NCI-H345 treated with DMSO at 0.1 percent for 48 hours (cell line): ENCODE data around the gene FOXP1.
A peak's percentile ranks its signal among the peaks of the same experiment; 100 is the strongest.

Experiments used
- DNase-seq: peaks from one replicate; lab custom pipeline; 2025; ENCODE audit not compliant: unreplicated experiment; lab: John Stamatoyannopoulos, UW

The FOXP1 gene

DNA sequence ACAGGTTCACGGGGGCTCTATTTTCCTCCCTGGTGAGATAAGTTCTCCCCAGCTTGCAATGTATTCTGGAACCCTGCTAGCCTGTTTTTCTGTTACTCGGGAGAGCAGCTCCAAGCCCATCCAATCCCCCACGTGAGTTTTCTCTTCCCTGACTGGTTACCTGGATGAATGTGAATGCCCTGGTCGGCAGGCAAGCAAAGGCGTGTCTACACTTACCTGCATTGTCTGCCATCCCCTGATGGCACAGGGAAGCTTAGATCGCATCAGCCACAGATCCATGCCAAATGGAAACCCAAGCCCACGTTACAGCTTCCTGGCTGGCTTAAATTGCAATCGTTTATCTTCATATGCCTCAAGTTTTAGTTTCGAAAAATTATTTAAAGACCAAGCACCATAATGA is 149.9 kb downstream of the FOXP1 start:
- no peak for DNase-seq

DNA sequence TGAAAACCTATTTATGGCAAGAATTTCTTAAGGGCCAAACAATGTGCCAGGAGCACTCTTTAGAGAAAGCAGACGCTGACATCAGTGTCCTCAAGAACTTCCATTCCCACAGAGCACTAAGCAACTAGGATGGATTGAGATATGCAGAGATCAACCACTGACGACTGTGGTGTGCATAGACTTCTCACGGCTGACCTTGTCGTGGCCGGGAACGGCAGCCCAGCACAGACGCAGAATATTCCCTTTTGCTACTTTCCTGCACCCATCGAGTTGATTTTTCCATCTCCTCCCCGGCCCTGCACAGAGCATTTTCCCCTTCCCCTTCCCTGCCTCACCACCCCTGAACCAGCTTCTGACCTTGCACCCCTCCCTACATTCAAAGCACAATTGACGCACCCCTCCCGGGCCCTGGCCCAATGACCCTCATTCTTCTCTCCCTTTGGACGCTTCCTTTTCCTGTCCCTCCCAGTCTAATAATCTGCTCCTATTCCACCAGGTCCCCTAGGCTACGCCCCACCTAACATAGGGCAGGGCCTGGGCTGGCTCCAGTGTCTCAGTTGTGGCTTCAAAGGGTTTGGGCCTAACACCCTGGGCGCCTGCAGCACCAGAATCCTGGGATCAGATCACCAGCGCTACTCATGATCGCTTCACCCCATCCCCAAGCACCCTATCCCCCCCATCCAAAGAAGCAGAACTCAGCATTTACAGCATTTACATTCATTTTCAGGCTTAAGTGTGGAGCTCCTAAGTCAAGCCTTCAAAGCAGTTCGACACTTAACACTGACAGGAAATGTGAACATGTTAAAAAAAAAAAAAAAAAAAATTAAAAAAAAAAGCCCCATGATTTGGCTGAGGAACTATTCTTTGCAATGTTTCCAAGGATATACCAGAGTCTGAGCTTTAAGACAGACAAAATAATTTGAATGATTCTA is 151.2 kb downstream of the FOXP1 start:
- DNase-seq, result no peak

- DNase-seq, result no peak
Measured at GRCh38 chr3:71430941-71431552, 152.5 kb downstream of the FOXP1 start.

DNA sequence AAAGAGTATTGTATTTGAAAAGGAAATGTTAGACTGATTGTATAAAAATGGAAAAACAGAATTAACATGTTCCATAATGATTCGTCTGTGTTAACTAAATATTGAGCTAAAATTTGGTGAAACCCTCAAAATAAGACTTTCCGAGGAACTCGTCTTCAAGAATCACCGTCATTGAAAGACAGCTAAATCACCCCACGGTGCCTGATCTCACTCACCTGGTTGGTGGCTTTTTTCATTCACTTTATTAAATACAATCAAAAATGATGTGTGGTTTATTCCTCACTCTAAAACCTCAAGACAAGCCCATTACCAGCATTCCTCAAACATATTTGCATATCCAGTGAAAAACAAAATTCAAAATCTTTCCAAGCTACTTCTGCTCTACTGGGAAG is 153.9 kb downstream of the FOXP1 start:
- DNase-seq, result no peak

- DNase-seq, result no peak
Measured at GRCh38 chr3:71428841-71429596, 154.5 kb downstream of the FOXP1 start.

DNA sequence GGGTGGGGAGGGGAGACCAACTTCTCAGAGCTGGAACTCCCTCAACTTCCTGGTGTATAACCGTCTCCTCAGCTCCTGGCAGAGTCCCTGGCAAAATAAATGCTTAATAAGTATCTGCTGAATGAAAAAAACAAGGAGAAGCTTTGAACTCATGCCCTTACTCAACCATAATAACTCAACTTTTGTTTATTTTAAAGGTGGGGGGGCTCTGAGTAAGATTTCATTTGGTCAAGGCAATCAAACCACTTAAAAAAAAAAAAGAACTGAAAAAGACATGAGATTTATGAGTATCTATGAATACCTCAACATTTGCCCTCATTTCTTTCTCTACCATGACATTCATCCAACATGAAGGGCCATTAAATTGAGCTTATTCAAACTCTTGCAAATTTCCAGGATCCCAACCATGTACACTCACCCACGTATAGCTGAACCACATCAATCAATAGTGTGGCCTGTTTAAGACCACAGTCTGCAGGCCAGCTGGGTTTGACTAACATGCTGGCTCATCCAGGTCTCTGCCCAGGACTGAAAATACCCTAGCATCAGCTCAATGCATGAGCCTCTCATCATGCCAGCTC is 157.9 kb downstream of the FOXP1 start:
- no peak for DNase-seq

GRCh38 chr3:71423151-71423906 is 160.2 kb downstream of the FOXP1 start:
- peak; percentile 99 for DNase-seq

- no peak for DNase-seq
Measured at GRCh38 chr3:71421820-71422566, 161.5 kb downstream of the FOXP1 start.

- DNase-seq, result no peak
Measured at GRCh38 chr3:71421475-71421819, 162.1 kb downstream of the FOXP1 start.

- no peak for DNase-seq
Measured at GRCh38 chr3:71419369-71419768, 164.2 kb downstream of the FOXP1 start.

DNA sequence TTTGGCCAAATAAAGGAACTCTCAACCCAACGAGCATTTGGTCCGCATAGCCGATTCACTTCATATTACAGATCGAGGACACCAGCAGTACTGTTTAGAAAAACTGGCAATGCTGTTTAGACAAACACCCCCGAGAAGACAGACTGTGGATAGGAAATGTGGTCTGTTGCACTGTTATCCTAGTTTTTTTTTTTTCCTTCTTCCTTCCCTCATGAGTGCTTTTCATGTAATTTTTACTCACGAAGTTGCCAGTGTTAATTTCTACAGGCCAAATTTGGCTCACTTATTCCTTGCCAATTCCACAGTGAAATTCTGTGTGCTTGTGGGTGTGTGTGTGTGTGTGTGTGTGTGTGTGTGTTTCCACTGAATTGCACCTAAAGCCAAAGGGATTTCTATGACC is 165.7 kb downstream of the FOXP1 start:
- DNase-seq, result no peak

DNA sequence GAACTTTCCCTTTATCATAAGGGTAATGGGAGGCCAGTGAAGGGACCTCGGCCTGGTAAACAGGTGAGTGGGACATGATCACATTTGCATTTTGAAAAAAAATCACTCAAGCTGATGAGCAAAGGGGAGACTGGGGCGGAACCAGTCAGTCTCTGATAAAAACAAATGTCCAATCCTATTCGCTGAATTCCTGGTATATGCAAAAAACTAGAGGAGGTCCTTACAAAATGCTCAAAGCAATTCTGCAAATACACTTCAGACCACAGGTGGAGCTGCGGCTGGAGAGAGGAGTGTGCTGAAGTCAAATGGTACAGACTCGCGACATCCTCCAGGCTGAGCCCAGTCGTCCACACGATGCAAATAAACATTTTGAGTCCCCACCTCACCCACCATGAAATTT is 166.7 kb downstream of the FOXP1 start:
- DNase-seq, result no peak

DNA sequence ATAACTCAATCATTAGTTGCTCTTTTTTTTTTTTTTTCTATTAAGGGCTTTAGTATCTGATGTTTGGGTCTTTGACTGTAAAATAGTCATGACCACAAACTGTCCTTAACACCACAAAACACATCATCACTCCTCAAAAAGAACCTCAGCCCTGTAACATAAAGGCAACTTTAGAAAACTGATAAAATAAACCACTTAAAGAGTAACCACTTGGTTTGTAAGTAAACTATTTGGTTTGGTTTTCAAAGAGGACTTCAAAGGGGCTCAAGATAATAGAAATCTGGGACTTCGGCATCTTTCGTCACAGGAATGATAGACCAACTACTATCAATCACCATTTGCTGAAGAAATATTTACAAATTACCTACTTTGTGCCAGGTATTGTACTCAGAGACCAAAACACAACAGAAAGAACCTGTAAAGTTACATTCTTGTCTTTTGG is 167.8 kb downstream of the FOXP1 start:
- no peak for DNase-seq

DNA sequence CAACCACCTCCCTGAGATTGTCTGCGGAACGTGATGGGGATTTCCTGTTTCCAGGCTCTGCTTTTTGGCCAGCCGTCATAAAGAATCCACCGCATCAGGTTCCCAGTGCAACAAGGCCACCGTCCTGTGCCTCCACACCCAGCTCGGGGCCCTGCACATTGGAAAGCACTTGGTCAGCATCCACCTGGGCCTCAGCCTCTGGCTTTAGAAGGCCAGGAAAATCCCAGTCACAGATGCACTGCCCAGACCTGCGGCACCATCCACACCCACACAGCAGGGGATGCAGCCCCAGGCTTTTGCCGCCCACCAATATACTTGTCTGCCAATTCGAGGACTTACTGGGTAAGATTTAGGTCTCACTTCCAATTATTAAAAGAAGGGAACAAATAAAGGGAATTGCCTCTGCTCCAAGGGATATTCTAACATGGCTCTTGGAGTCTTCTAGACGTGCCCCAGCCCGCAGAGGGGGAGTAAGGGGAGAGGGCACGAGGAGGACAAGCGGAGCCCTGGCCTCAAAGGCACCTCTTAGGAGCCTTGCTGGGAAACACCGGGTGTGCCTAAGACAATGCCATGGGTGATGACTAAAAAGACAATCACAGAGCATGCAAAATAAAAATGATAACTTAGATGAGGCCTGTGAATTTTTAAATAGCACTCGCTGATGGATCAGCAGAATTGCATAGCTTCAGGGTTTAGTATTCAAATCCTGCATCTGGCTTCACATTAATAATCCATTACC is 169.2 kb downstream of the FOXP1 start:
- DNase-seq, result no peak

DNA sequence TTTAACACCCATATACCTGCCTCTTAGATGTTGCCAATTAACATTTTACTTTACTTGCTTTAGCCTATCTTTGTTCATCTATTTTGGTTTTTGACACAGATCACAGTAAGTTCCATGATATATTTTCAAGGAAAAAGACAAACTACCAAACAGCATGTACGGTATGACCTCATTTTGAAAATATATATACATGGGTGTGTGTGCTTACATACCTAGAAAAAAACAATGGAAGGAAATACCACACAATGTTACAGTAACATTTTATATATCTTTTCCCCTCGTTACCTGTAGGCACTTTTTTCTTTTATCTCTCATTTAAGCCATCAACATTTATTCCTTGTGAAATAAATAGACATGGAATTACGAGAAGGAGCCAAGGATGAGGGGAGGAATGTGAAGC is 170.0 kb downstream of the FOXP1 start:
- DNase-seq, result no peak

DNA sequence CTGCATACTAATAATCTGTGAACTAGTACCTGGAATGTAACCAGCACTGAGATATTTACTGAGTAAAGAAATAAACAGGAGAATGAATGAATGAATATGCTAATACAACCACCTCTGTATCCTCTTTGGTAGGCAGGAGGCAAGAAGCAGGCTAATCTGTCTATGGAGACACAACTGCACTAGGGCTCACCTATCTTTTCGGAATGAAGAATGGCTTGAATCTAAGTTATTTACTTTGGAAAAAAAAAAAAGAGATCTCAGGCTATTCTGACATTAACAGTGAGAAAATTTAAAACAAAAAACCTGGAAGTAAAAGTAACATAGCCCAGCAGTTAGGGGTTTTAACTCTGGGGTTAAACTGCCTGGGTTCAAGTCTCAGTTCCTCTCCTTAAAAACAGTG is 174.2 kb downstream of the FOXP1 start:
- no peak for DNase-seq

DNA sequence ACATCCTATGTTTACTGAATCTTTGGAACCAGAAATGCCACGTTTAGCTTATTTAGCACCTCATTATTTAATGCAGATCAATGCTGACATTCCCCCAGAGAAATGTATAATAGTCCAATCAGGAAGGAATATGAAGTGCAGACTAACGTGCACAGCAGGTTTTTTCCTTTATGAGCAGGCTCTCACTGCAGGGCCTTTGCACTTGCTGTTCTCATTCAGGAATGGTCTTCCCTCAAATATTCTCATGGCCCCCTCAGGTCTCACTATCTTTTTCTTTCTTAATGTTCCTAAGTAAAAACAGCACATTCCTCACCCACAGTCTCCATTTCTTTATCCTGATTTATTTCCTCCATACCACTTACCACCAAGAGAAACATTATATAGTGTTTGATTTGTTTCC is 174.6 kb downstream of the FOXP1 start:
- no peak for DNase-seq

DNA sequence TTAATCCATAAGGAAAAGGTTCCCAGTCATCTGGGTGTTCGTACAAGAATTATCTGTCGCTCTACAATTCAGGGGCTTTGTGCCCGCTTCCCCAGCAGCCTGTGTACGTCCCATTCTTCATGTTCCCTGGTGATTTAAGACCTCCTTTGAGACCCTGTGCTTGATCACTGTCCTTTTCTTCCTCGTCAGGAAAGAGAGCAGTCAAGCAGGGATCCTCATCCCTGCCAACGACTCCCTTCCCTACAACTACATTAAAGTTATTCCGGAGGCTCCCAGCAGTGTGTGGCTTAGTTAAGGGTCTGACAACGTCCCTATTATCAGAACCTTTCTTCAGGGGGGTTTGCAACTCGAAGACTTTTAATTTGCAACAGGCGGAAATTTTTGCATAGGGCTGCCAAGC is 175.7 kb downstream of the FOXP1 start:
- DNase-seq, result no peak
